NCI-H1092 (cell line): Measurements from ENCODE around the gene ECD.
A peak's percentile ranks its signal among the peaks of the same experiment; 100 is the strongest.

Experiments used
- DNase-seq: peaks from one replicate; lab custom pipeline; 2025; lab: John Stamatoyannopoulos, UW

Gene ECD

GRCh38 chr10:73167783-73168464 lies at the start of gene ECD, which contains the start of gene FAM149B1:
Gene ECD, minus strand, starts transcription at chr10:73168008. Its CDS starts 4,071 bp downstream, at chr10:73163937.
Gene FAM149B1, plus strand, starts transcription at chr10:73168119. Its CDS starts 221 bp downstream, at chr10:73168340.
- peak; percentile 89 for DNase-seq

GRCh38 chr10:73215749-73216148 lies 47.9 kb upstream of the ECD start:
- DNase-seq = no peak

- DNase-seq = no peak
Observed at GRCh38 chr10:73211106-73211811, 43.5 kb upstream of the ECD start.

GRCh38 chr10:73210395-73211105 lies 42.7 kb upstream of the ECD start:
- DNase-seq = no peak

- no peak for DNase-seq
Observed at GRCh38 chr10:73209705-73210104, 41.9 kb upstream of the ECD start.

GRCh38 chr10:73207883-73208282 lies 40.1 kb upstream of the ECD start:
- DNase-seq = no peak

- DNase-seq = no peak
Observed at GRCh38 chr10:73206385-73206784, 38.6 kb upstream of the ECD start.

- DNase-seq = no peak
Observed at GRCh38 chr10:73205890-73206289, 38.1 kb upstream of the ECD start.

GRCh38 chr10:73205081-73205480 lies 37.3 kb upstream of the ECD start:
- no peak for DNase-seq

- DNase-seq = no peak
Observed at GRCh38 chr10:73190188-73190587, 22.4 kb upstream of the ECD start.

GRCh38 chr10:73186266-73186665 lies 18.5 kb upstream of the ECD start:
- DNase-seq = no peak

- DNase-seq = no peak
Observed at GRCh38 chr10:73183667-73184281, 16.0 kb upstream of the ECD start.

GRCh38 chr10:73182568-73182967 lies 14.8 kb upstream of the ECD start:
- DNase-seq = no peak

- DNase-seq = no peak
Observed at GRCh38 chr10:73174148-73174925, 6.5 kb upstream of the ECD start.

GRCh38 chr10:73172867-73173266 lies 5.1 kb upstream of the ECD start:
- DNase-seq = no peak

GRCh38 chr10:73169320-73169719 lies 1.5 kb upstream of the ECD start:
- no peak for DNase-seq

GRCh38 chr10:73168465-73168803 lies 626 bp upstream of the ECD start:
- no peak for DNase-seq

- DNase-seq = no peak
Observed at GRCh38 chr10:73167458-73167782, 388 bp downstream of the ECD start.

GRCh38 chr10:73166972-73167371 lies 836 bp downstream of the ECD start:
- no peak for DNase-seq

GRCh38 chr10:73163096-73163495 lies 4.7 kb downstream of the ECD start:
- no peak for DNase-seq

- DNase-seq = no peak
Observed at GRCh38 chr10:73161662-73162061, 6.1 kb downstream of the ECD start.

GRCh38 chr10:73161079-73161478 lies 6.7 kb downstream of the ECD start:
- DNase-seq = no peak
